ENCODE data around the gene GFPT1.

Gene GFPT1

GRCh38 chr2:69291004-69291650 lies 95.9 kb downstream of the GFPT1 start:
- no peak for DNase-seq (ENCODE audit: low spot score)

GRCh38 chr2:69288429-69288828 lies 98.6 kb downstream of the GFPT1 start:
- DNase-seq (ENCODE audit: low spot score): no peak

- DNase-seq (ENCODE audit: low spot score): no peak
Observed at GRCh38 chr2:69287544-69287943, 99.5 kb downstream of the GFPT1 start.

GRCh38 chr2:69285379-69285894 lies 101.6 kb downstream of the GFPT1 start:
- DNase-seq (ENCODE audit: low spot score): no peak

GRCh38 chr2:69280796-69281412 lies 106.1 kb downstream of the GFPT1 start:
- no peak for DNase-seq (ENCODE audit: low spot score)

- DNase-seq (ENCODE audit: low spot score): no peak
Observed at GRCh38 chr2:69279931-69280681, 106.9 kb downstream of the GFPT1 start.

GRCh38 chr2:69279211-69279610 lies 107.8 kb downstream of the GFPT1 start:
- no peak for DNase-seq (ENCODE audit: low spot score)

- DNase-seq (ENCODE audit: low spot score): no peak
Observed at GRCh38 chr2:69278366-69278765, 108.7 kb downstream of the GFPT1 start.

- DNase-seq (ENCODE audit: low spot score): no peak
Observed at GRCh38 chr2:69275490-69275889, 111.5 kb downstream of the GFPT1 start.

- DNase-seq (ENCODE audit: low spot score): no peak
Observed at GRCh38 chr2:69272803-69273471, 114.1 kb downstream of the GFPT1 start.

- DNase-seq (ENCODE audit: low spot score): no peak
Observed at GRCh38 chr2:69271831-69272257, 115.2 kb downstream of the GFPT1 start.
